ENCODE data around the gene CAP2.

GRCh38 chr6:17552861-17553260 is 159.5 kb downstream of the CAP2 start:
- TF ChIP-seq, protein P1, sequence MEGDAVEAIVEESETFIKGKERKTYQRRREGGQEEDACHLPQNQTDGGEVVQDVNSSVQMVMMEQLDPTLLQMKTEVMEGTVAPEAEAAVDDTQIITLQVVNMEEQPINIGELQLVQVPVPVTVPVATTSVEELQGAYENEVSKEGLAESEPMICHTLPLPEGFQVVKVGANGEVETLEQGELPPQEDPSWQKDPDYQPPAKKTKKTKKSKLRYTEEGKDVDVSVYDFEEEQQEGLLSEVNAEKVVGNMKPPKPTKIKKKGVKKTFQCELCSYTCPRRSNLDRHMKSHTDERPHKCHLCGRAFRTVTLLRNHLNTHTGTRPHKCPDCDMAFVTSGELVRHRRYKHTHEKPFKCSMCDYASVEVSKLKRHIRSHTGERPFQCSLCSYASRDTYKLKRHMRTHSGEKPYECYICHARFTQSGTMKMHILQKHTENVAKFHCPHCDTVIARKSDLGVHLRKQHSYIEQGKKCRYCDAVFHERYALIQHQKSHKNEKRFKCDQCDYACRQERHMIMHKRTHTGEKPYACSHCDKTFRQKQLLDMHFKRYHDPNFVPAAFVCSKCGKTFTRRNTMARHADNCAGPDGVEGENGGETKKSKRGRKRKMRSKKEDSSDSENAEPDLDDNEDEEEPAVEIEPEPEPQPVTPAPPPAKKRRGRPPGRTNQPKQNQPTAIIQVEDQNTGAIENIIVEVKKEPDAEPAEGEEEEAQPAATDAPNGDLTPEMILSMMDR (IDR thresholded peaks at IDR 0.05; ENCODE audit: borderline replicate concordance, extremely low read depth, low read length, poor library complexity, severe bottlenecking) = no peak
- TF ChIP-seq EZH2 (IDR thresholded peaks at IDR 0.05; ENCODE audit: borderline replicate concordance, low read depth, low read length, severe bottlenecking) = no peak
